ENCODE data around the gene FGFBP3. TPM values are rescaled to one million over a fixed set of nuclear protein-coding genes. Genes with fewer than 3 reads are reported as not detected.

FGFBP3 gene
- polyA plus RNA-seq, 1 experiment = 0.17 TPM

- TF ChIP-seq CTCF (IDR thresholded peaks at IDR 0.05; ENCODE audit: low read depth, low read length) = no peak
- no peak for DNase-seq (ENCODE audit: low read depth, low spot score)
- H3K4me3 ChIP-seq (ENCODE audit: low read depth, low read length) = no peak overlapping the region
- H3K9me3 ChIP-seq (ENCODE audit: control insufficient read depth, insufficient read depth, low read length) = no peaks in the 10 kb centered on the region
- H3K27ac ChIP-seq (ENCODE audit: low read depth, low read length) = no peak overlapping the region
- CTCF ChIA-PET = interaction anchor here (0.5 to 0.6 kb wide), 2 partner anchors 24 to 544 kb away, joined by 4 to 14 read pairs; no protein-coding TSS in a partner anchor
- no peaks in the 10 kb centered on the region for H3K27me3 ChIP-seq (ENCODE audit: control insufficient read depth, insufficient read depth, low read length)
- POLR2A ChIA-PET = interaction anchor here (0.6 kb wide), 1 partner anchor 21 kb away, joined by 4 read pairs; no protein-coding TSS in a partner anchor
Measured at GRCh38 chr10:91941426-91941825, 32.1 kb upstream of the FGFBP3 start.

- no peak overlapping the region for H3K27ac ChIP-seq (ENCODE audit: low read depth, low read length)
- ChIA-PET CTCF (interaction anchor here (0.8 kb wide), 1 partner anchor 1028 kb away, joined by 4 read pairs; no protein-coding TSS in a partner anchor), POLR2A (no interaction called here)
- DNase-seq (ENCODE audit: low read depth, low spot score) = no peak
- H3K9me3 ChIP-seq (ENCODE audit: control insufficient read depth, insufficient read depth, low read length) = no peaks in the 10 kb centered on the region
- H3K27me3 ChIP-seq (ENCODE audit: control insufficient read depth, insufficient read depth, low read length) = no peaks in the 10 kb centered on the region
- no peak overlapping the region for H3K4me3 ChIP-seq (ENCODE audit: low read depth, low read length)
- TF ChIP-seq CTCF (IDR thresholded peaks at IDR 0.05; ENCODE audit: low read depth, low read length) = no peak
Measured at GRCh38 chr10:91939653-91940052, 30.4 kb upstream of the FGFBP3 start.

GRCh38 chr10:91935886-91936285, 26.6 kb upstream of the FGFBP3 start:
- Histone ChIP-seq H3K9me3 (ENCODE audit: control insufficient read depth, insufficient read depth, low read length) (no peaks in the 10 kb centered on the region), H3K27ac (ENCODE audit: low read depth, low read length) (no peak overlapping the region), H3K27me3 (ENCODE audit: control insufficient read depth, insufficient read depth, low read length) (no peaks in the 10 kb centered on the region), H3K4me3 (ENCODE audit: low read depth, low read length) (no peak overlapping the region)
- no peak for TF ChIP-seq CTCF (IDR thresholded peaks at IDR 0.05; ENCODE audit: low read depth, low read length)
- ChIA-PET POLR2A (no interaction called here), CTCF (interaction anchor here (0.6 to 0.7 kb wide), 2 partner anchors 29 to 152 kb away, joined by 3 to 4 read pairs; no protein-coding TSS in a partner anchor)
- DNase-seq (ENCODE audit: low read depth, low spot score) = no peak

- Histone ChIP-seq H3K27ac (ENCODE audit: low read depth, low read length) (no peak overlapping the region), H3K9me3 (ENCODE audit: control insufficient read depth, insufficient read depth, low read length) (no peaks in the 10 kb centered on the region), H3K4me3 (ENCODE audit: low read depth, low read length) (no peak overlapping the region), H3K27me3 (ENCODE audit: control insufficient read depth, insufficient read depth, low read length) (no peaks in the 10 kb centered on the region)
- POLR2A ChIA-PET = no interaction called here
- DNase-seq (ENCODE audit: low read depth, low spot score) = no peak
- CTCF ChIA-PET = interaction anchor here (0.7 to 1.6 kb wide), 2 partner anchors 20 to 991 kb away, joined by 3 to 4 read pairs; no protein-coding TSS in a partner anchor
- TF ChIP-seq CTCF (IDR thresholded peaks at IDR 0.05; ENCODE audit: low read depth, low read length) = no peak
Measured at GRCh38 chr10:91932737-91933136, 23.5 kb upstream of the FGFBP3 start.

- Histone ChIP-seq H3K27ac (ENCODE audit: low read depth, low read length) (no peak overlapping the region), H3K9me3 (ENCODE audit: control insufficient read depth, insufficient read depth, low read length) (no peaks in the 10 kb centered on the region), H3K4me3 (ENCODE audit: low read depth, low read length) (no peak overlapping the region), H3K27me3 (ENCODE audit: control insufficient read depth, insufficient read depth, low read length) (no peaks in the 10 kb centered on the region)
- POLR2A ChIA-PET = interaction anchor here (0.6 kb wide), 1 partner anchor 29 kb away, joined by 3 read pairs; no protein-coding TSS in a partner anchor
- DNase-seq (ENCODE audit: low read depth, low spot score) = no peak
- CTCF ChIA-PET = interaction anchor here (1.6 kb wide), 1 partner anchor 19 kb away, joined by 4 read pairs; no protein-coding TSS in a partner anchor
- TF ChIP-seq CTCF (IDR thresholded peaks at IDR 0.05; ENCODE audit: low read depth, low read length) = no peak
Measured at GRCh38 chr10:91931526-91932190, 22.4 kb upstream of the FGFBP3 start.
